NCI-H146 treated with DMSO at 0.1 percent for 48 hours (cell line): ENCODE data around the gene CHMP4A.

Experiments used
- DNase-seq: peaks from one replicate; lab custom pipeline; 2025; ENCODE audit not compliant: unreplicated experiment; lab: John Stamatoyannopoulos, UW

The CHMP4A gene

GRCh38 chr14:24212924-24213865 lies at the start of gene CHMP4A:
Gene CHMP4A, minus strand, starts transcription at chr14:24213488. Its CDS starts 49 bp downstream, at chr14:24213439.
- DNase-seq, result peak; percentile 84

- no peak for DNase-seq
These were observed 48.7 kb upstream of the CHMP4A start for GRCh38 chr14:24261969-24262327.

- no peak for DNase-seq
These were observed 48.1 kb upstream of the CHMP4A start for GRCh38 chr14:24261256-24261968.

- DNase-seq, result no peak
These were observed 47.5 kb upstream of the CHMP4A start for GRCh38 chr14:24260780-24261157.

- no peak for DNase-seq
These were observed 46.9 kb upstream of the CHMP4A start for GRCh38 chr14:24260026-24260779.

GRCh38 chr14:24259282-24260025 lies 46.2 kb upstream of the CHMP4A start:
- no peak for DNase-seq

- no peak for DNase-seq
These were observed 45.4 kb upstream of the CHMP4A start for GRCh38 chr14:24258548-24259265.

GRCh38 chr14:24258119-24258518 lies 44.8 kb upstream of the CHMP4A start:
- no peak for DNase-seq

- DNase-seq, result no peak
These were observed 43.7 kb upstream of the CHMP4A start for GRCh38 chr14:24256960-24257359.

GRCh38 chr14:24255931-24256711 lies 42.8 kb upstream of the CHMP4A start:
- no peak for DNase-seq

- DNase-seq, result no peak
These were observed 42.1 kb upstream of the CHMP4A start for GRCh38 chr14:24255438-24255837.

- DNase-seq, result no peak
These were observed 41.5 kb upstream of the CHMP4A start for GRCh38 chr14:24254630-24255392.

- DNase-seq, result no peak
These were observed 40.6 kb upstream of the CHMP4A start for GRCh38 chr14:24253936-24254335.

GRCh38 chr14:24252289-24253124 lies 39.2 kb upstream of the CHMP4A start:
- no peak for DNase-seq

- no peak for DNase-seq
These were observed 38.6 kb upstream of the CHMP4A start for GRCh38 chr14:24251880-24252288.

- no peak for DNase-seq
These were observed 37.1 kb upstream of the CHMP4A start for GRCh38 chr14:24250354-24250753.

GRCh38 chr14:24249230-24250021 lies 36.1 kb upstream of the CHMP4A start:
- DNase-seq, result no peak
